ENCODE results near the gene SPARCL1.

DNA sequence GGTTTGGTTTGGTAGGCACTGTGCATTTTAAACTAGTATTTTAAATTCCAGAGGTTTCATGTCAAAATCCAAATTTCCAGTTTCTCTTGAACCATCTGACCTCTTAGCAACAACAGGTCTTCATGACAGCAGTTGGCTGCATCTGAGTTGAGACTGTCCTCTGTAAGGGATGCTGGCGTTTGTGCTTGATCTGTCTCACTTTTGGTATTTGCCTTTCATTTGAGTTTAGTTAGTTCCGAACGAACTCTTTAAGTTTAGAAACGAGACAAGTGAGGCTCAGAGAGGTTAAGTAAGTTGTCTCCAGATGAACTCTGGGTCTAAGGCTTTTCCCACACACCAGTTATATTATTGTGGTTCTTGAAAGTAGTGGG, 29.1 kb downstream of the SPARCL1 start:
- TF ChIP-seq, protein P1, sequence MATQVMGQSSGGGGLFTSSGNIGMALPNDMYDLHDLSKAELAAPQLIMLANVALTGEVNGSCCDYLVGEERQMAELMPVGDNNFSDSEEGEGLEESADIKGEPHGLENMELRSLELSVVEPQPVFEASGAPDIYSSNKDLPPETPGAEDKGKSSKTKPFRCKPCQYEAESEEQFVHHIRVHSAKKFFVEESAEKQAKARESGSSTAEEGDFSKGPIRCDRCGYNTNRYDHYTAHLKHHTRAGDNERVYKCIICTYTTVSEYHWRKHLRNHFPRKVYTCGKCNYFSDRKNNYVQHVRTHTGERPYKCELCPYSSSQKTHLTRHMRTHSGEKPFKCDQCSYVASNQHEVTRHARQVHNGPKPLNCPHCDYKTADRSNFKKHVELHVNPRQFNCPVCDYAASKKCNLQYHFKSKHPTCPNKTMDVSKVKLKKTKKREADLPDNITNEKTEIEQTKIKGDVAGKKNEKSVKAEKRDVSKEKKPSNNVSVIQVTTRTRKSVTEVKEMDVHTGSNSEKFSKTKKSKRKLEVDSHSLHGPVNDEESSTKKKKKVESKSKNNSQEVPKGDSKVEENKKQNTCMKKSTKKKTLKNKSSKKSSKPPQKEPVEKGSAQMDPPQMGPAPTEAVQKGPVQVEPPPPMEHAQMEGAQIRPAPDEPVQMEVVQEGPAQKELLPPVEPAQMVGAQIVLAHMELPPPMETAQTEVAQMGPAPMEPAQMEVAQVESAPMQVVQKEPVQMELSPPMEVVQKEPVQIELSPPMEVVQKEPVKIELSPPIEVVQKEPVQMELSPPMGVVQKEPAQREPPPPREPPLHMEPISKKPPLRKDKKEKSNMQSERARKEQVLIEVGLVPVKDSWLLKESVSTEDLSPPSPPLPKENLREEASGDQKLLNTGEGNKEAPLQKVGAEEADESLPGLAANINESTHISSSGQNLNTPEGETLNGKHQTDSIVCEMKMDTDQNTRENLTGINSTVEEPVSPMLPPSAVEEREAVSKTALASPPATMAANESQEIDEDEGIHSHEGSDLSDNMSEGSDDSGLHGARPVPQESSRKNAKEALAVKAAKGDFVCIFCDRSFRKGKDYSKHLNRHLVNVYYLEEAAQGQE (IDR thresholded peaks at IDR 0.05; ENCODE audit: insufficient replicate concordance, low read depth) = no peak
- TF ChIP-seq, protein P2, sequence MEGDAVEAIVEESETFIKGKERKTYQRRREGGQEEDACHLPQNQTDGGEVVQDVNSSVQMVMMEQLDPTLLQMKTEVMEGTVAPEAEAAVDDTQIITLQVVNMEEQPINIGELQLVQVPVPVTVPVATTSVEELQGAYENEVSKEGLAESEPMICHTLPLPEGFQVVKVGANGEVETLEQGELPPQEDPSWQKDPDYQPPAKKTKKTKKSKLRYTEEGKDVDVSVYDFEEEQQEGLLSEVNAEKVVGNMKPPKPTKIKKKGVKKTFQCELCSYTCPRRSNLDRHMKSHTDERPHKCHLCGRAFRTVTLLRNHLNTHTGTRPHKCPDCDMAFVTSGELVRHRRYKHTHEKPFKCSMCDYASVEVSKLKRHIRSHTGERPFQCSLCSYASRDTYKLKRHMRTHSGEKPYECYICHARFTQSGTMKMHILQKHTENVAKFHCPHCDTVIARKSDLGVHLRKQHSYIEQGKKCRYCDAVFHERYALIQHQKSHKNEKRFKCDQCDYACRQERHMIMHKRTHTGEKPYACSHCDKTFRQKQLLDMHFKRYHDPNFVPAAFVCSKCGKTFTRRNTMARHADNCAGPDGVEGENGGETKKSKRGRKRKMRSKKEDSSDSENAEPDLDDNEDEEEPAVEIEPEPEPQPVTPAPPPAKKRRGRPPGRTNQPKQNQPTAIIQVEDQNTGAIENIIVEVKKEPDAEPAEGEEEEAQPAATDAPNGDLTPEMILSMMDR (IDR thresholded peaks at IDR 0.05; ENCODE audit: insufficient read depth, low read length) = no peak
- TF ChIP-seq POLR2AphosphoS5 (IDR thresholded peaks at IDR 0.05; ENCODE audit: low read depth) (no peak), SPI1 (IDR thresholded peaks at IDR 0.05; ENCODE audit: borderline replicate concordance, low read depth) (no peak)

Measured in HL-60 (cell line).